Stomach (tissue), 9 donors: ENCODE results near the gene SSC5D. TPM values are rescaled to one million over a fixed set of nuclear protein-coding genes. Genes with fewer than 3 reads are reported as not detected.

Experiments
- DNase-seq, 2 donors: peaks; one replicate each; pipeline versions ENCODE4 v3.0.0 to v3.0.0-alpha.2; 2013 to 2019
- H3K27ac ChIP-seq, 5 donors: fragments of 200-600 bp in 4 of 5; sonication (generic) in 4 of 5; one replicate each; pipeline ENCODE4 v1.5.1; 2013 to 2019; ENCODE audit warnings: mild to moderate bottlenecking in 1 of 5, moderate library complexity in 1 of 5
- H3K27me3 ChIP-seq, 3 donors: fragments of 200-600 bp; sonication (generic); one replicate each; pipeline ENCODE4 v1.5.1; 2017 to 2019; ENCODE audit warnings: mixed run types in 1 of 3
- H3K36me3 ChIP-seq, 4 donors: fragments of 200-600 bp; sonication (generic); 1 replicate in 3 of 4; 2 replicates in 1 of 4; pipeline ENCODE4 v1.5.1; 2016 to 2019
- H3K4me1 ChIP-seq, 4 donors: fragments of 200-600 bp; sonication (generic); one replicate each; pipeline ENCODE4 v1.5.1; 2016 to 2019
- H3K4me3 ChIP-seq, 4 donors: fragments of 200-600 bp; sonication (generic) in 3 of 4; one replicate each; pipeline ENCODE4 v1.5.1; 2016 to 2019; ENCODE audit warnings: mild to moderate bottlenecking in 1 of 4
- H3K9me3 ChIP-seq, 4 donors: fragments of 200-600 bp; sonication (generic); one replicate each; pipeline ENCODE4 v1.5.1; 2016 to 2019
- EP300 ChIP-seq: sonication (generic); formaldehyde crosslinking; IDR thresholded peaks from one replicate; pipeline ENCODE4 v1.6.1; 2017; ENCODE audit warnings: antibody characterized with exemption
- POLR2A ChIP-seq, 4 donors: fragments of 450-650 bp; IDR thresholded peaks; one replicate each; pipeline ENCODE4 v1.6.1; 2016; ENCODE audit warnings: antibody characterized with exemption in 4 of 4, control low read depth in 2 of 4, mild to moderate bottlenecking in 1 of 4, moderate library complexity in 1 of 4
- POLR2AphosphoS5 ChIP-seq, 3 donors: sonication (generic); formaldehyde crosslinking; IDR thresholded peaks; one replicate each; pipeline ENCODE4 v1.6.1; 2016; ENCODE audit warnings: antibody characterized with exemption in 3 of 3
- WGBS, 5 donors: extraction: QIAGEN DNeasy Blood & Tissue Kit in 3 of 5; methylation state at CpG; one replicate each; pipeline versions ENCODE4 v1.1.5 to v1.1.7; 2013 to 2018; 5-methylcytosine and 5-hydroxymethylcytosine counted together
- intact Hi-C: fragments of 100-400 bp; cut with DNase I; formaldehyde crosslinking; loops from one replicate; pipeline ENCODE4 v1.15.1; 2023; ENCODE audit warnings: low total_unique reads
- polyA plus RNA-seq, 3 donors: library from polyadenylated mRNA; stranded (reverse); fragments of 200-250 nt; gene quantifications; one replicate each; pipeline ENCODE4 v1.2.3, GENCODE V29; 2013
- total RNA-seq, 5 donors: library from RNA; depleted of rRNA; stranded (reverse); fragments of >200 nt; gene quantifications; one replicate each; pipeline versions ENCODE4 v1.1.0 to v1.2.3, GENCODE V29; 2014 to 2016
- TF ChIP-seq, protein P1 (sequence below), 7 experiments: fragments of 450-650 bp in 4 of 7; fragments of 200-600 bp in 3 of 7; sonication (generic) in 3 of 7; IDR thresholded peaks; one replicate each; pipeline ENCODE4 v1.5.1; 2016 to 2019; ENCODE audit warnings: antibody characterized with exemption in 7 of 7, control low read depth in 2 of 7, mild to moderate bottlenecking in 1 of 7
- donor health status: healthy with polysubstance abuse.
- donor health status: Bipolar disorder and iron deficiency.
- donor health status: healthy.

Gene SSC5D
- total and polyA plus RNA-seq, 8 donors, result 0.46 to 15.1 (median 2.2) TPM; not detected in 1

DNA sequence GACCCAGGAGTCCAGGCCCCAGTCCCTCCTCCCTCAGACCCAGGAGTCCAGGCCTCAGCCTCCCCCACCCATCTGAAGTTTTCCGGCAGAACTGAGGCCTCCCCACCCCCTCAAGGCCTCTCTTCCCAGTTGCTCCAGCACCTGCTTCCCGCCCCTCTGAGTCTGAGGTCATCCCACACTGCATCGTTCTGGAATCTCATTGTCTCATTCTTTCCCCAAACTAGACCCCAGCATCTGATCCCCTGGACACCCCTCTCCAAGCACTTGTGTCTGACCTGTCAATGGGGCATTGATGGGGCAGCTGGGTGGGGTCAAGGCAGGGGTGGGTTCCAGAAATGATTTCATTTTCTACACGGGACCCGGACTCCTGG, 49.5 kb downstream of the SSC5D start:
- intact Hi-C loops, result no loop called here
- 57 to 80% (median 74%) methylated on average over 5 of the region's 5 CpGs for WGBS, 5 donors
- Histone ChIP-seq H3K4me3 (no peak overlapping the region), H3K27ac (no peak overlapping the region), H3K4me1 (no peaks in the 10 kb centered on the region), H3K9me3 (no peaks in the 10 kb centered on the region), H3K36me3 (no peaks in the 10 kb centered on the region), H3K27me3 (peaks cover 0 to 5% (median 0%) of the 10 kb centered on the region in 3 donors)
- TF ChIP-seq EP300, result no peak
- TF ChIP-seq, protein P1, sequence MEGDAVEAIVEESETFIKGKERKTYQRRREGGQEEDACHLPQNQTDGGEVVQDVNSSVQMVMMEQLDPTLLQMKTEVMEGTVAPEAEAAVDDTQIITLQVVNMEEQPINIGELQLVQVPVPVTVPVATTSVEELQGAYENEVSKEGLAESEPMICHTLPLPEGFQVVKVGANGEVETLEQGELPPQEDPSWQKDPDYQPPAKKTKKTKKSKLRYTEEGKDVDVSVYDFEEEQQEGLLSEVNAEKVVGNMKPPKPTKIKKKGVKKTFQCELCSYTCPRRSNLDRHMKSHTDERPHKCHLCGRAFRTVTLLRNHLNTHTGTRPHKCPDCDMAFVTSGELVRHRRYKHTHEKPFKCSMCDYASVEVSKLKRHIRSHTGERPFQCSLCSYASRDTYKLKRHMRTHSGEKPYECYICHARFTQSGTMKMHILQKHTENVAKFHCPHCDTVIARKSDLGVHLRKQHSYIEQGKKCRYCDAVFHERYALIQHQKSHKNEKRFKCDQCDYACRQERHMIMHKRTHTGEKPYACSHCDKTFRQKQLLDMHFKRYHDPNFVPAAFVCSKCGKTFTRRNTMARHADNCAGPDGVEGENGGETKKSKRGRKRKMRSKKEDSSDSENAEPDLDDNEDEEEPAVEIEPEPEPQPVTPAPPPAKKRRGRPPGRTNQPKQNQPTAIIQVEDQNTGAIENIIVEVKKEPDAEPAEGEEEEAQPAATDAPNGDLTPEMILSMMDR (IDR thresholded peaks at IDR 0.05), result no peak
- no peak for TF ChIP-seq POLR2A (IDR thresholded peaks at IDR 0.05)
- no peak for TF ChIP-seq POLR2AphosphoS5 (IDR thresholded peaks at IDR 0.05)
- no peak for DNase-seq

DNA sequence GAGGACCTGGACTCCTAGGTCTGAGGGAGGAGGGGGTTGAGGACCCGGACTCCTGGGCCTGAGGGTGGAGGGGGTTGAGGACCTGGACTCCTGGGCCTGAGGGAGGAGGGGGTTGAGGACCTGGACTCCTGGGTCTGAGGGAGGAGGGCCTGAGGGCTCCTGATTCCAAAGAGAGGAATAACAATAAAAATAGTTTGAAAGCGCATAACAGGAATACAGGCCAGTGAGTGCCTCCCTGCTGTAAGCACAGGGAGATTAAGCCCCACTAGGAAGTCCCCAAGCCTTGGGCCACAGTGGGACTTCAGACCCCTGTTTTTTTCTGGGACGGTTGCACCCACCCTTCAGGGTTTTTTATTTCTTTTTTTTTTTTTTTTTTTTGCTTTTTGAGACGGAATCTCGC, 49.9 kb downstream of the SSC5D start:
- Histone ChIP-seq H3K9me3 (no peaks in the 10 kb centered on the region), H3K36me3 (no peaks in the 10 kb centered on the region), H3K27ac (no peak overlapping the region), H3K4me1 (no peaks in the 10 kb centered on the region), H3K4me3 (no peak overlapping the region), H3K27me3 (peaks cover 0 to 5% (median 0%) of the 10 kb centered on the region in 3 donors)
- intact Hi-C loops, result no loop called here
- TF ChIP-seq POLR2AphosphoS5 (IDR thresholded peaks at IDR 0.05) (no peak), POLR2A (IDR thresholded peaks at IDR 0.05) (no peak), EP300 (no peak)
- TF ChIP-seq, protein P1 (IDR thresholded peaks at IDR 0.05), result no peak
- no peak for DNase-seq
- WGBS, 5 donors, result 89 to 94% (median 91%) methylated on average over 5 of the region's 5 CpGs

DNA sequence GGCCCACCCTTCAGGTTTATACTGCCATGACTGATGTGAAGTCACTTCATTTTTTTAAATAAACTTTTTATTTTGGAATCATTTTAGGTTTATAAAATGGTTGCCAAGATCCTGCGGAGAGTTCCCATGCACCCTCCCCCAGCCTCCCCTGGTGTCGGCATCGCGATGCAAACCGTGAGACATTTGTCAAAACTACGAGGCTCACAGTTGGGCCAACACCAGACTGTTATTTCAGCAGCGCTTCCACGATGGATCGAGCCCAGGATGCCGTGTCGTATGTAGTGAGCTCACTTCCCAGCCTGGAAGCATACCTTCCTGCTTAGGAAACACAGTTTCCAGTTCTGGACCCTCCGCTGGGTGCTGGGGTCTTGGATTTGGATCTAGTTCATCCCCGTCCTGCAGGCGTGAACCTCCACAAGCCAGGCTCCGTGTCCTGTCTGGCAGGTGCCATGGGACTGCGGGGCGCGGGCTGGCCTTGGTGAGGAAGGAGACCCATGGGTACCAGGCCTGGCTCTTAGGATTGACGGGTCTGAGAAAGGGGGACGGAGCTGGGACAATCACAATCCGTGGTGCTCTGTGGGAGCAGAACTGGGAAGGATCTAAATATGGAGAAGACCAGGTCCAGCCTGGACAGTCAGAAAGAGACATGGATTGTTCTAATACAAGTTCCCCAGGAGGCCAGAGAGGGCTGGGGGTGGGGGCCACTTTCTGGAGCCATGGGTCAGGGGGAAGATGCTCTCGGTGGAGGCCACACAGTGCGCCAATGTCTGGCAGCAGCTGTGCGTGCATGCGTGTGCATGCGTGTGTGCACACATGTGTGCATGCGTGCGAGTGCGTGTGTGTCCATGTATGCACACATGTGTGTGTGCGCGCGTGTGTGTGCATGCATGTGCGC, 51.1 kb downstream of the SSC5D start:
- Histone ChIP-seq H3K27me3 (peaks cover 0 to 5% (median 0%) of the 10 kb centered on the region in 3 donors), H3K4me3 (no peak overlapping the region), H3K27ac (no peak overlapping the region), H3K9me3 (no peaks in the 10 kb centered on the region), H3K36me3 (no peaks in the 10 kb centered on the region), H3K4me1 (no peaks in the 10 kb centered on the region)
- TF ChIP-seq EP300 (no peak), POLR2AphosphoS5 (IDR thresholded peaks at IDR 0.05) (no peak), POLR2A (IDR thresholded peaks at IDR 0.05) (no peak)
- TF ChIP-seq, protein P1 (IDR thresholded peaks at IDR 0.05), result no peak
- no peak for DNase-seq
- intact Hi-C loops, result no loop called here
- 78 to 87% (median 82%) methylated on average over 33 of the region's 33 CpGs for WGBS, 5 donors

DNA sequence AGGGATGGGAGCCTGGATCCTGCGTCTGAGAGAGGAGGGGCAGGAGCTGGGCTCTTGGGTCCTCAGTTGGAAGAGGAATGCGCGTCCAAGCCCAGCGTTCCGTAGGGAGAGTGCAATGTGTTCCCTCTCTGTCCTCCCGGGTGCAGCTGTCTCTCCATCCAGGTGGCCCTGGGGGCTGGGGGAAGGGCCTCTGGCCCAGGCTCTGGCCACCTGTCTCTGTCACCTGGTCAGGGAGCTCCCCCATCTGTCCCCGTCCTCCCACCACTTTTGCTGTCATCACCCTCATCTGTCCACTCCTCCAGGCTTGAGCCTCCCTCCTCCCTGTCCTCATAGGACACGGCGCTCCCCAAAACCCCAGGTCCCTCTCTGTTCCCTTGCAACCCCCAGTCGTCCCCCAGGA, 52.4 kb downstream of the SSC5D start:
- H3K27ac ChIP-seq, result no peak overlapping the region
- H3K36me3 ChIP-seq, result no peaks in the 10 kb centered on the region
- H3K4me1 ChIP-seq, result peaks cover 0 to 8% (median 3%) of the 10 kb centered on the region in 4 donors
- intact Hi-C loops, result no loop called here
- H3K27me3 ChIP-seq, result peaks cover 0 to 16% (median 0%) of the 10 kb centered on the region in 3 donors
- no peak for DNase-seq
- H3K4me3 ChIP-seq, result no peak overlapping the region
- no peak for TF ChIP-seq POLR2AphosphoS5 (IDR thresholded peaks at IDR 0.05)
- TF ChIP-seq POLR2A (IDR thresholded peaks at IDR 0.05), result no peak
- TF ChIP-seq, protein P1 (IDR thresholded peaks at IDR 0.05), result no peak
- no peak for TF ChIP-seq EP300
- 50 to 70% (median 65%) methylated on average over 10 of the region's 10 CpGs for WGBS, 5 donors
- H3K9me3 ChIP-seq, result no peaks in the 10 kb centered on the region
